NCI-H2081 treated with DMSO at 0.1 percent for 48 hours (cell line): ENCODE measurements around the gene CT47C1.

Source experiments
- DNase-seq: peaks from one replicate; lab custom pipeline; 2025; lab: John Stamatoyannopoulos, UW

Gene CT47C1

DNA sequence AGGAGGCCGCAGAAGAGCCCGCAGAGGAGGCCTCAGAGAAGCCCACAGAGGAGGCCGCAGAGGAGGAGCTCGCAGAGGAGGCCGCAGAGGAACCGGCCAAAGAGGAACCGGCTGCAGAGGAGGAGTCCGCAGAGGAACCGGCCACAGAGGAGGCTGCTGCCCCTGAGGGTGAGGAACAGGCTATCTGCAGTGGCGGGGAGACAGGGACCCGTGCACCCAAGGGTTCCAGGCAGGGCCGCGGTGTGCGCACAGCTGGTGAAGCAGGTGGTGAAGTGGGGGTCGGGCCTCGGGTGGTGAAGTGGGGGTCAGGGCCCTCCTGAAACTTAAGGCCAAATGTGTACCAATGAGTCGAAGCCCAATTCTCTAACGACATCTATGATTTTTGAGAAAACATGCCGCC, 1.1 kb downstream of the CT47C1 start:
- DNase-seq: no peak

DNA sequence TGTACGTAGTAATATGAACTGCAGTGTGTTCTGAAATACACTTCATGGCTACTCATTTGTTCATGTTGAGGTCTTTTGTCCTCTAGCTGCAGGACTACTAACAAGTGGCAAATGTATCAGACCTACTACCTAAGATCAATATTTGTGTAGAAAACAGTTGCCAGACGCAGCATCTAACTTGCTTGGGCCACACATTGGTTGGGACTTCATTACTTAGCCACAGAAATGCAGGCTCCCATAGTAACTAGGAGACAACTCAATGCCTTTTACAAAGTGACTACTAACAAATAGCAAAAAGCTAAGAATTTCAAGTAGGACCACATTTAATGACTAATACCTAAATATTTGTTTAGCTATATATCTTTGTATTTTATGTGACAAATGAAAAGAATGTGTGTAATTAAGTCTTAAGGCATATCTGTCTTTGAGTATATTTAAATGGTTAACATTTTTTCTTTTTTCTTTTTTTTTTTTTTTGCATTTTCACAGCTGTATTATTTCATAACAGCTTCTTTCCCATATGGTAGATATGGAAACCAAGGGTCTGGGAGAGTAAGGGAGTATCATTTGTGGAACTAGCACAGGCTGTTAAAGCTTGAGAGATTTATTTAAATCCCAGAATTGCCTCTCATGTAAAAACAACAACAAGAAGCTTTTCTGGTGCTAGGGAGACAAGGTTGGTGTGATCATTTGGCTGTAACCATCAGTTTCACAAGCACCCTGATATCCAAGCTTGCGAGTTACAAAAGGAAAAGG, 2.7 kb downstream of the CT47C1 start:
- no peak for DNase-seq

DNA sequence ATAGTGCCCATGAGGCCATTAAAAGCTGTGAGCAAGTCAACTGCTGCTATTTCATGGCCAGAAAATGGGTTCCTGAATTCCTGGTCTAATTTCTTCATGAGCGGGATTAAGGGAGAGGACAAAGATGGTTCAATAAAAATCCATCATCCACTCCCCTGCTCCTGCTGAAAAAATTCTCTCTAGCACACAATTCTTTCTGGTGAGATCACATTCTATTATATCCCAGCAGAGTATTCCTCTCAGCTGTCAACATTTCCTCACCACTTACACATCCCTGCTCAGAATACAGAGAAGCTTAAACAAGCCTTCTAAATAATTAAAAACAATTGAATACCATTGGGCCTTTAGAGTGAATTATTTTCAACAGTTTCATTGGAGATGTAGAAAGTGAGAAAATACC, 9.5 kb downstream of the CT47C1 start:
- no peak for DNase-seq

DNA sequence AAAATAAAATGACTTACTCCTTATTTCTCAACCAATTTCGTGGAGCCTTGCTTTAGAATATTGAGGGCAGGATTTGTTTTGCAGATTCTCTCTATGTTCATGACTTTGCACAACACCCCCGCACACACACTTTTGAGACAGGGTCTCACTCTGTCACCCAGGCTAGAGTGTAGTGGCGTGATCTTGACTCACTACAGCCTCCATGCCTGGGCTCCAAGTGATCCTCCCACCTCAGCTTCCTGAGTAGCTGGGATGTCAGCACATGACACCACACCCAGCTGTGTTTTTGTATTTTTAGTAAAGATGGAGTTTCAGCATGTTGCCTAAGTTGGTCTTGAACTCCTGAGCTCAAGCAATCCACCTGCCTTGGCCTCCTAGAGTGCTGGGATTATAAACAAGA, 12.0 kb downstream of the CT47C1 start:
- no peak for DNase-seq

DNA sequence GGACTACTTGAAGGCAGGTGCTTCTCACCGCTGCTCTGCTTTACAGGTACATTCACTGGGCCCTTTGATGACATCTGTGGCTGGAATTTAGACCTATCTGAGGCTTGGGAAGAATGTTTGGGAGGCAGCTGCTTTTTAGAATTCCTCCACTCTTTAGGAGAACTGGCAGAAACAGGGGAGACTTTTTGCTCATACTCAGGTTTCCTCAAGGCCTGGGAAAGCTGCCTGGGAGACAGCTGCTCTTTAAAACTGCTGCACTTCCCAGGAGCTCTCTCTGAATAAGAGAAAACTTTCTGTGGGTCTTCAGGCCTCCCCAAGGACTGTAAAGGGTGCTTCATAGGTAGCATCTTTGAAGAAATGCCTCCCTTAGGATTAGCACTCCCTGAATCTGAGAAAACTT, 14.3 kb downstream of the CT47C1 start:
- no peak for DNase-seq

DNA sequence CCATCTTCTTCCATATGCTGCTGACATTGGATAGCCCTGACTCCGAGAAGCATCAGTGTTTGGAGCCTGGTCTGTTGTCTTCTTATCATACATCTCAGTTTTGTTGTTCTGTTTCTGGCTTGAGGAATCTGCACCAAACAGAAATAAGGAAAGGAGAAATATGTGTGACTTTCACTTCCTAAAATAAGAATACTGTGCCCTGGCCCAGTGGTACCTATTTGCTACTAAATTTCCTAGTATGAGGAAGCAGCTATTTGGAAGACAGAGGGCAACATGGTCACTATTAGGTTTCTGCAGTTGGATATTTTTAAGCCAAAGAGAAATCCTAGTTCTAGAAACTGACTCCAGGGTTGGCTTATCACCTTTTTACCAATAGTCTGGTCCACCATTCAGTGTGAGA, 16.8 kb downstream of the CT47C1 start:
- no peak for DNase-seq

DNA sequence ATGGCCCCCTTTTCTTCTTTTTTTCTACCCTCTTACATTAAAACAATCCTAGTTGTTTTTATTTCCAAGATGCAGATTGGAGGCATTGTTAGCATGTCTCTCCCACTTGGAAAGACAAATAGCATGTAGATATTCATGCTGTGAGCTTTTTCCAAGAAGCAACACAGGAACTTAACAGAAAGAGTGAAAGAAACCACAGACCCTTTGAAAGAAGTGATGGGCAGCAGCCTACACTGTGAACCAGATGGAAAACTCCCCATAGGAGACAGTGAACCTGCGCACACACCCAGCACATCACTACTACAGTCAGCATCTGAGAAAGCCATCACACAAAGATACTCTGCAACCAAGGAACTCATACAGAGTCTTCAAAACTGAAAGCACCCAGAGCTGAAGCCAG, 17.8 kb downstream of the CT47C1 start:
- no peak for DNase-seq

DNA sequence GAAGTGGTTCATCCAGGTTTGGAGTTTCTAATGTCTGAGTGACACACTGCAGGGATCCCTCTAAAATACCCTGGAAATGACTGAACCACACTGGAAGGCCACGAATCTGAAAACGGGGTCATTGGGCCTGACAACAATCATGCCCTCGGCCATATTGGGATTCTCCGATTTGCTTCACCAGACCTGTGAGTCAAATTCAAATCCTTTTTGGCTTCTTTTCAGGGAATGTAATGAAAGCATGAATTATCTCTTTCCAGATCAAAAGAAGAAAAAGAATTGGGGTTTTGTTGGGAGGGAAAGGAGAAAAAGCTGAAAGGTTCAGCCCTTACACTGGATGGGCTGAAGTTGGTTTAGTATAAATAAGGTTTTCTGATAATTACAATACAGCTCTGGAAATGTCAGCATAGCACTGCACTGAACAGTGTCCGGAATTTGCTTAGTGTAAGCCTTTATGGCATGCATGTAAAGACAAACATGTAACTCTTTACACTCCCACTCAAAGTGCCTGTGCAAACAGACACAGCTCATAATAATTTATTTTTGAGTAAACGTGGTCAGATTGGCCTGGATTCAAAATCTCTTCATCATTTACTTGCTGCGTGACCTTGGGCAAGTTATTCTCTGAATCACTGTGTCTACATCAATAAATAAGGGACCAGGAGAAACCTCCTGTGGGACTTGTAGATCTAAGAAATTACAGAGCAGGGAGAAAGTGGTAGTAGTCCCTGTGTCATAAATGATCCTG, 21.4 kb downstream of the CT47C1 start:
- no peak for DNase-seq

DNA sequence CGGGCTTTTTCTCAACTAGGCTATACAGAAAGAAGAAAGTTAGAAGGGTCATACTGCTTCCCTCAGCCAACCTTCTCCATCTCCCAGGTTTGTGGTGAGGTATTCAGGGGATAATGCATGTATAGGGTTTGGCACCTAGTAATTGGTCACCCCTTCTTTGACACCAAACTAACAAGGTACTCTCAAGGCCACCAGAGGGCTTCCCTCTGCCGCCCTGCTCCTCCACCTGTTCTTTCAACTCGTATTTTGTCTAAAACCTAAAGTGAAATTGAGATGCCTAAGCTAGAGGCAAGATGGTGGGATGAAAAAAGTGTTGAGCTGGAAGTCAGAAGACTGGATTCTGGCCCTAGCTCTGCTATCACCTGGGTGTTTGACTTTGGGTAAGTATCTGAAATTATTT, 22.0 kb downstream of the CT47C1 start:
- DNase-seq: no peak

DNA sequence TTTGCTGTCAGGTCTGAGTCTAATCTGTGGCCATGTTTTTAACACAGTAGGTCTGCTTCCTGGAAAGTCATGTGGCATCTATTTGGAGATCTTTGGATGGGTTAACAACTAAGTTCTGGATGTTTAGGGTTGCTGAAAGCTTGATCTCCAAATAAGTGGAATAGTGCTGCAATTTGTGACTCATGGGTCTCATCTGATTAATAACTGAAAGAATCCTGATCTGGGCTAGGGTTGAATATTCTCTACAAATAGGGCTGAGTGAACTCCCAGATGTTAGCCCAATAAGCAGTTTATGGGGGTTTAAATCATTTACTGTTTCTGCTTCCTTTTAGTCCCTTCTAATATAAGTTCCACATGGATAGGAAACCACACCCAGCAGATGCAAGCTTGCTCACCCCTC, 23.1 kb downstream of the CT47C1 start:
- DNase-seq: no peak

DNA sequence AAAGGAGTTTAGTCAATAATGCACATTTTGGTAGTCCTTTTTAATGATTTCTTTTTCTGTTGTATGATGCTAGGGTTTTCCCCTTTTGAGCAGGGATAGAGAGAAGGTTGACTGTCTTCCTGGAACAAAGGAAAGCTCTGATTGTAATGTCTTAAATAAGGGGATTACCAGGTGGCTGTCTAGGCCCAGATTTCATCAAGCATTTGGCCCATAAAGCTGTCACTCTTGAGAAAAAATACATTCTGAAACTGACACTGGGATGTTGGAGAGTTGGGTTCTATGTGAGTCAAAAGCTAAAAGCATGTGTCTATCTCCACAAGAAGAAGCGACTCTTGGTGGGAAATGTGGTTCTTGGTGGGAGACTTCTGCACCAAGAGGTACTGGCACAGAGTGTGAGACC, 28.4 kb downstream of the CT47C1 start:
- no peak for DNase-seq

DNA sequence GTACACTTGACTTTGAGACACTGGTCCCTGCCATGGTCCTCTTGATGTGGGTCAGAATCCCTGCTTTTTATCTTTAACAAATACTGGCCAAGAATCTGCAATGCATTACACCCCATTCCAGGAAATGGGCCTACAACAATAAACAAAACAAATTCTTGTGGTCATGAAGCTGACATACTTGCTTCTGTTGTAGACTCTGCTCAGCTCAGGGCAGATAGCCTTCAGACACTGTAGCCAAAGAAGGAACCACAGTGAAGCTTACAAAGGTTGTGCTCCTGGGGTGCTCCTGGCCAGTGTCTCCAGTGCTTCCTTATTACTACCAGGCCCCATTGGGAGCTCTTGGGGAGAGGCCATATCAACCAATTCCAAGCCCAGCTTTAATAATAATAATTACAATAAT, 33.0 kb downstream of the CT47C1 start:
- no peak for DNase-seq

DNA sequence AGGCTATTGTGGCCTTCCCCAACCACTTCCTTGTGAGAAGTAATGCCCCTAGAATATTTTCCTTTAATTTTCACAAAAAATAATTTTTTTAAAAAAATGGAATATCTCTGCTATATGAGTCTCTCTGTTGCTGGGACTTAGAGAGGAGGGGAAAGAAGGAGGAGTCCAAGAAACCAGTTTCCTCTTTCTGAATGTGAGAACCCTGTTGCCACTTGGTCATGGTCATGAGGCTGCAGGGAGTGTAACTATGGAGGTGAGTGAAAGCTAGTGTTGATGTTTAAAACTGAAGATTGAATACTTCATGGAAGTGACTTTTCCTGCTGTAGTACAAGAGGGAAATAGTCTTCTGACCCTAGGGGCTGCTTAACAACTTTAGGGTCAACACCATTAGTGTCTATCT, 34.4 kb downstream of the CT47C1 start:
- no peak for DNase-seq

DNA sequence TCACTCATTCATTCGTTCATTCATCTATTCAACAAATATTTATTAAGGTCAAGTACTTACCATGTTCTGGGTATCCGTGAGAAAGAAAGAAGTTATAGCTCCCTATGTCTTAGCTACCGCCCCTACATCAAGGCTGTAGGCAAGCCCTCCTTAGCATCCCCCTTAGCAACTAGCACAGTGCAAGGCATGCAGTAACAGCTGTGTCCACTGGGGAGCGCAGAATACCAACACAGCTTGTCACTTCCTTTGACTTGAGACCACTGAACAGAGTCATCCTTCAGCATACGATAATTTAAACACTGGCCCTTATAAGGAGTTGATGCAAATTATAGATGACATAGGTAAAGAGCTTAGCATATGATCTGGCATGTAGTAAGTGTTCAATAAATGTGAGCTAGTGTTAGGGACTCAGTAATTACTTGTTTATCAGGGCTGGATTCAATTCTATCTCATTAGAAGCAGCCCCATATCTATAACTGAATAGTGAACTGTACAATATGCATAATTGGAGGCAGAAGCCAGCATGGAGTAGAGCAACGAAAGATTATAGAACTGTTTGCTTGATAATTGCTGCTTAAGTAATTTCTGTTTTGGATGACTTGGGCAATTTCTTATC, 46.1 kb downstream of the CT47C1 start:
- no peak for DNase-seq

DNA sequence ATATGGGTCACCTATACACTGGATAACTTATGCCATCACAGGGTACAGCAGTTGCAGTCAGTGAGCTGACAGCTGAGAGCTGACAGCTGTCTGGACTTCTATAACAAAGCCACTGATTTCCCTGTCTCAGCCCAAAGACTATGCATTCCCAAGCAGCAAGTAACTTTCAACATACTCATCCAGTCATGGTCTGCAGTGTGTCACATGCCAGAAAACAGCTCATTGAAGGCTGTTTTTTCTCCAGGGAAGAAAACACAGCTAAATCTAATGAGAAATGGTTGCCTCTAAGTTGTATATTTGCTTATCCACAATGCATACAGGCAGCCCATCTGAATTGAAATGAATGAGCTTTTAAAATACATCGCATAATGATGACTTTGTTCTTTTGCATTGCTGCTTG, 48.5 kb downstream of the CT47C1 start:
- DNase-seq: no peak
